K562 (cell line): Measurements from ENCODE around the gene VSIG10L. TPM values are rescaled to one million over a fixed set of nuclear protein-coding genes. Genes with fewer than 3 reads are reported as not detected.

Experiments
- ATAC-seq: fragments of 200-7000 bp; cut with Tn5 transposase; 3 replicates; pipeline ENCODE4 v1.9.1; 2020; ENCODE audit warnings: moderate library complexity
- BruUV-seq: library from RNA; stranded (reverse); fragments of 400-500 nt; replicated peaks from 2 replicates; lab custom pipeline; 2021; lab: Mats Ljungman, UMichigan
- CTCF ChIA-PET: fragments of 300-600 bp; formaldehyde crosslinking; extraction: SDS; loops from one replicate; lab custom pipeline; 2021; ENCODE audit warnings: low intra/inter-chr PET ratio; lab: Yijun Ruan, JAX
- POLR2A ChIA-PET: fragments of 300-600, 350-650 bp; sonication (Branson Sonifier 250); formaldehyde crosslinking; extraction: SDS; loops from one replicate; lab custom pipeline; 2021; ENCODE audit warnings: antibody characterized with exemption, inconsistent platforms; lab: Yijun Ruan, JAX
- DNase-seq, 4 experiments: peaks; one replicate each; pipeline versions ENCODE4 v3.0.0 to v3.0.0-alpha.2; 2011 to 2018; ENCODE audit warnings: low spot score in 3 of 4, mixed read lengths in 3 of 4; ENCODE audit errors: extremely low read depth in 1 of 4
- FAIRE-seq: peaks from 2 replicates; lab custom pipeline; 2011; peaks lifted over from hg19 to GRCh38; lab: Jason Lieb, UNC
- H2AFZ ChIP-seq: 2 replicates; pipeline ENCODE4 v1.6.0; 2011; ENCODE audit warnings: low read depth, low read length, control low read depth, inconsistent platforms
- H3K27ac ChIP-seq: fragments of 200-600 bp; 3 replicates; pipeline ENCODE4 v1.8.0; 2011; ENCODE audit warnings: low read depth, mild to moderate bottlenecking, control low read depth, inconsistent platforms, low read length, moderate library complexity, mixed read lengths; ENCODE audit errors: extremely low read depth
- H3K27me3 ChIP-seq, 2 experiments: fragments of 300-600 bp in 1 of 2; 2 replicates in 1 of 2; 3 replicates in 1 of 2; pipeline versions ENCODE4 v1.6.0 to v1.8.0; 2011; ENCODE audit warnings: inconsistent platforms in 2 of 2, low read length in 2 of 2, mild to moderate bottlenecking in 1 of 2, mixed read lengths in 1 of 2, moderate library complexity in 1 of 2; ENCODE audit not compliant: control insufficient read depth in 2 of 2, insufficient read depth in 2 of 2
- H3K36me3 ChIP-seq: fragments of 300-600 bp; 3 replicates; pipeline ENCODE4 v1.8.0; 2011; ENCODE audit warnings: mild to moderate bottlenecking, low read length, inconsistent platforms; ENCODE audit not compliant: control insufficient read depth, insufficient read depth
- H3K4me1 ChIP-seq, 2 experiments: fragments of 200-600 bp in 1 of 2; replicated peaks in 1 of 2; 2 replicates in 1 of 2; 3 replicates in 1 of 2; pipeline versions ENCODE4 v1.5.1 to v1.8.0; 2011; ENCODE audit warnings: inconsistent platforms in 2 of 2, low read length in 2 of 2, mild to moderate bottlenecking in 1 of 2, mixed read lengths in 1 of 2, moderate library complexity in 1 of 2; ENCODE audit not compliant: control insufficient read depth in 2 of 2, insufficient read depth in 2 of 2
- H3K4me2 ChIP-seq: 2 replicates; pipeline ENCODE4 v1.6.1; 2011; ENCODE audit warnings: low read length, control low read depth, inconsistent platforms, mixed read lengths; ENCODE audit not compliant: insufficient read depth
- H3K4me3 ChIP-seq: fragments of 200-600 bp; sonication (generic), shearing (Covaris generic); 2 replicates; pipeline ENCODE4 v1.5.1; 2016; ENCODE audit warnings: control low read depth, inconsistent platforms
- H3K79me2 ChIP-seq: fragments of 200-600 bp; 3 replicates; pipeline ENCODE4 v1.8.0; 2011; ENCODE audit warnings: low read length, inconsistent platforms; ENCODE audit not compliant: control insufficient read depth, insufficient read depth
- H3K9ac ChIP-seq, 2 experiments: 2 replicates each; pipeline versions ENCODE4 v1.6.0 to v1.6.1; 2011; ENCODE audit warnings: low read depth in 2 of 2, low read length in 2 of 2, control low read depth in 1 of 2, inconsistent platforms in 1 of 2, mild to moderate bottlenecking in 1 of 2, mixed read lengths in 1 of 2; ENCODE audit not compliant: insufficient read depth in 1 of 2
- H3K9me1 ChIP-seq: one replicate; pipeline ENCODE4 v1.6.0; 2011; ENCODE audit warnings: inconsistent platforms, mild to moderate bottlenecking, low read length, moderate library complexity; ENCODE audit not compliant: control insufficient read depth, insufficient read depth
- H3K9me3 ChIP-seq: replicated peaks from 2 replicates; pipeline ENCODE4 v1.5.1; 2011; ENCODE audit warnings: low read depth, low read length, inconsistent platforms; ENCODE audit not compliant: control insufficient read depth, insufficient read depth
- H4K20me1 ChIP-seq: replicated peaks from 2 replicates; pipeline ENCODE4 v1.6.1; 2011; ENCODE audit warnings: low read length, inconsistent platforms, mixed read lengths; ENCODE audit not compliant: control insufficient read depth, insufficient read depth
- ILF3 ChIP-seq: fragments of 450-650 bp; IDR thresholded peaks from 2 replicates; pipeline ENCODE4 v1.6.1; 2018; ENCODE audit warnings: antibody characterized with exemption, mild to moderate bottlenecking, moderate library complexity, borderline replicate concordance
- NR1H2 ChIP-seq: sonication (generic); formaldehyde crosslinking; IDR thresholded peaks from 2 replicates; pipeline ENCODE4 v1.4.0; 2020; ENCODE audit warnings: mild to moderate bottlenecking, missing genetic modification reagents
- POU5F1 ChIP-seq: fragments of 150-350 bp; IDR thresholded peaks from 2 replicates; pipeline ENCODE4 v1.6.1; 2014; ENCODE audit warnings: borderline replicate concordance, low read length, low read depth, mild to moderate bottlenecking; ENCODE audit not compliant: partially characterized antibody
- RAD51 ChIP-seq: fragments of 450-650 bp; IDR thresholded peaks from 2 replicates; pipeline ENCODE4 v1.7.1; 2016; ENCODE audit warnings: low read depth, mild to moderate bottlenecking, borderline replicate concordance
- RBM15 ChIP-seq: fragments of 200-400 bp; formaldehyde crosslinking; IDR thresholded peaks from 2 replicates; pipeline ENCODE4 v1.6.1; 2018; ENCODE audit warnings: mild to moderate bottlenecking, low read length, moderate library complexity; ENCODE audit not compliant: insufficient read depth
- VEZF1 ChIP-seq: fragments of 200-800 bp; sonication (Bioruptor generic); IDR thresholded peaks from 2 replicates; pipeline ENCODE4 v1.6.1; 2017; ENCODE audit warnings: missing genetic modification characterization, missing compliant biosample characterization
- ZNF274 ChIP-seq: IDR thresholded peaks from 2 replicates; pipeline ENCODE4 v1.6.1; 2011; ENCODE audit warnings: low read depth, mild to moderate bottlenecking, low read length, moderate library complexity, borderline replicate concordance
- ZNF444 ChIP-seq: fragments of 250-450 bp; sonication (Bioruptor Pico); IDR thresholded peaks from 2 replicates; pipeline ENCODE4 v1.4.0; 2020; ENCODE audit warnings: mild to moderate bottlenecking, moderate library complexity
- WGBS: fragments of 100-300 bp; shearing (Covaris generic); methylation state at CpG from one replicate; pipeline ENCODE4 v1.1.6; 2016; ENCODE audit warnings: low coverage, mixed read lengths; ENCODE audit not compliant: insufficient coverage; ENCODE audit errors: missing lambda C conversion rate; 5-methylcytosine and 5-hydroxymethylcytosine counted together
- in situ Hi-C: fragments of 300-500 bp; cut with MboI; formaldehyde crosslinking; loops from 4 replicates; pipeline ENCODE4 v1.15.0; 2018; ENCODE audit warnings: inconsistent platforms, mixed read lengths
- intact Hi-C: fragments of 100-400 bp; cut with micrococcal nuclease; formaldehyde crosslinking; loops from 2 replicates; pipeline ENCODE4 v1.14.2; 2022
- polyA plus RNA-seq, 8 experiments: library from polyadenylated mRNA; depleted of rRNA in 4 of 8; stranded (reverse) in 5 of 8; unstranded in 3 of 8; fragments of >200 nt; fragmentation: Nextera tagmentation in 2 of 8; fragmentation: Illumina TruSeq in 1 of 8; extraction: Ambion mirVana in 2 of 8; extraction: Trizol in 1 of 8; gene quantifications; 2 replicates each; pipeline versions ENCODE4 v1.2.1 to v1.2.3, GENCODE V29; 2011 to 2014; ENCODE audit warnings: inconsistent platforms in 1 of 8, missing spikeins in 1 of 8
- total RNA-seq, 7 experiments: library from RNA; depleted of rRNA in 6 of 7; stranded (reverse); fragments of >200 nt in 6 of 7; fragmentation: Illumina TruSeq in 2 of 7; extraction: Trizol in 2 of 7; gene quantifications; 2 replicates each; pipeline versions ENCODE4 v1.2.1 to v1.2.3, GENCODE V29; 2011 to 2021; ENCODE audit warnings: low replicate concordance in 1 of 7
- TF ChIP-seq, protein P1 (sequence below): fragments of 450-650 bp; formaldehyde crosslinking; IDR thresholded peaks from 2 replicates; pipeline ENCODE4 v1.4.0; 2020; ENCODE audit warnings: mild to moderate bottlenecking, mixed read lengths
- TF ChIP-seq, protein P2 (sequence below): sonication (generic); formaldehyde crosslinking; IDR thresholded peaks from 2 replicates; pipeline ENCODE4 v1.9.0; 2022; ENCODE audit warnings: mild to moderate bottlenecking, missing genetic modification reagents

VSIG10L gene
- total and polyA plus RNA-seq, 9 of the 15 experiments (the other 6 are each of a cell fraction or from before 2014, with no cell fraction given), result 1.1 to 7.6 (median 2.2) TPM

GRCh38 chr19:51323481-51324166, 18.3 kb downstream of the VSIG10L start:
- Histone ChIP-seq H3K4me3 (no peak overlapping the region), H3K9ac (no peak overlapping the region), H3K9me3 (no peaks in the 10 kb centered on the region; the same call in 1 of the 2 replicates), H3K4me2 (no peak overlapping the region), H3K36me3 (no peaks in the 10 kb centered on the region), H3K79me2 (no peaks in the 10 kb centered on the region), H3K9me1 (no peaks in the 10 kb centered on the region), H3K4me1 (peaks cover 4 to 39% of the 10 kb centered on the region in 2 experiments; a peak in 3 of 5 replicates), H3K27ac (no peak overlapping the region), H2AFZ (no peak overlapping the region), H3K27me3 (peaks cover 29 to 64% of the 10 kb centered on the region in 2 experiments), H4K20me1 (peaks cover 6% of the 10 kb centered on the region; the same call in 1 of the 2 replicates)
- DNase-seq (no peak), ATAC-seq (no peak), FAIRE-seq (no peak)
- 3% methylated on average over 27 of the region's 29 CpGs for WGBS
- POLR2A ChIA-PET, result interaction anchor here (0.8 kb wide), 1 partner anchor 67 kb away, joined by 3 read pairs; the partner anchor contains the start of gene C19orf84
- intact Hi-C loops, result no loop called here
- CTCF ChIA-PET, result no interaction called here
- BruUV-seq, result no TSS peak
- in situ Hi-C loops, result no loop called here
- TF ChIP-seq RBM15, result no peak
- TF ChIP-seq ZNF274, result no peak
- TF ChIP-seq ILF3, result no peak
- TF ChIP-seq, protein P1, sequence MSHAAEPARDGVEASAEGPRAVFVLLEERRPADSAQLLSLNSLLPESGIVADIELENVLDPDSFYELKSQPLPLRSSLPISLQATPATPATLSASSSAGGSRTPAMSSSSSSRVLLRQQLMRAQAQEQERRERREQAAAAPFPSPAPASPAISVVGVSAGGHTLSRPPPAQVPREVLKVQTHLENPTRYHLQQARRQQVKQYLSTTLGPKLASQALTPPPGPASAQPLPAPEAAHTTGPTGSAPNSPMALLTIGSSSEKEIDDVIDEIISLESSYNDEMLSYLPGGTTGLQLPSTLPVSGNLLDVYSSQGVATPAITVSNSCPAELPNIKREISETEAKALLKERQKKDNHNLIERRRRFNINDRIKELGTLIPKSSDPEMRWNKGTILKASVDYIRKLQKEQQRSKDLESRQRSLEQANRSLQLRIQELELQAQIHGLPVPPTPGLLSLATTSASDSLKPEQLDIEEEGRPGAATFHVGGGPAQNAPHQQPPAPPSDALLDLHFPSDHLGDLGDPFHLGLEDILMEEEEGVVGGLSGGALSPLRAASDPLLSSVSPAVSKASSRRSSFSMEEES (CRISPR knock-in tag), result peak; percentile 66
- TF ChIP-seq VEZF1, result no peak
- peak; percentile 27; the same call in 1 of the 2 replicates for TF ChIP-seq RAD51
- TF ChIP-seq, protein P2, sequence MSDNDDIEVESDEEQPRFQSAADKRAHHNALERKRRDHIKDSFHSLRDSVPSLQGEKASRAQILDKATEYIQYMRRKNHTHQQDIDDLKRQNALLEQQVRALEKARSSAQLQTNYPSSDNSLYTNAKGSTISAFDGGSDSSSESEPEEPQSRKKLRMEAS (CRISPR knock-in tag), result peak; percentile 21; the same call in 1 of the 2 replicates
- no peak for TF ChIP-seq ZNF444 (CRISPR knock-in tag)
- TF ChIP-seq NR1H2 (CRISPR knock-in tag), result no peak
- TF ChIP-seq POU5F1, result no peak
